Measurements from ENCODE around the gene LEMD1. TPM values are rescaled to one million over a fixed set of nuclear protein-coding genes. Genes with fewer than 3 reads are reported as not detected.
A peak's percentile ranks its signal among the peaks of the same experiment; 100 is the strongest.

The LEMD1 gene
- total RNA-seq, 2 experiments from 2014 or later, result 0.66 to 0.79 TPM

DNA sequence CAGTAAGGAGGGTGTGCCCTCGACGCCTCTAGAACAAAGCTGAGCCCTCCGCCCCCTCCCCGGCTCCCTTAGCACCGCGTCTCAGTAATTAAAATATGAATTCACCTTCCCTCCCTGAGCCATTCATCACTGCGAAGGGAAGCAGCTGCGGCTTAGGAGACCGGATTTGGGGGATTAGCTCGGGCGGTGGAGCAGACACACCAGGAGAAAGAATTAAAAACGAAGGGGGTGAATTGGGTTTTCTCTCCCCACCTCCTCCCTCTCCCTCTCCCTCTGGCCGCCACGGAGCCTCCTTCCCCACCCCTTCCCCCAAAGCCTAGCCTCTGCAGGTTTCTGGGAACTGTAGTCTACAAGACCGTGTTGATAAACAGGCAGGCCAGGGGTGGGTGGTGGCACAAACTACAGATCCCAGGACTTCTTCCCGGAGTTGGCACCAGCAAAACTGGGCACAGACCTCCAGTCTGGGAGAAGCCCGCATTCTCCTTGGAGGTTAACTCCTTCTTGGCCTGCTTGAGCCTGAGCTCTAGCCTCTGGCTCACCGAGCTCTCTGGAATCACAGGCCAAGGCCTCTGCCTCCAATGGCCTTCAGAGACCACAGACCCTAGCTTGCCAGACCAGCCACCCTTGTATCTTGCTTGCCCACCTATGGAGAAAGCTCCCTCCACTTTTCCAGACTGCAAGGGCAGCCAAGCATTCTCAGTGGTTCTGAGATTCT, 23.2 kb upstream of the LEMD1 start:
- Mint-ChIP-seq H3K27me3 (peaks cover 4% of the 10 kb centered on the region), H3K36me3 (ENCODE audit: low read depth) (no peaks in the 10 kb centered on the region), H3K9me3 (ENCODE audit: low read depth) (no peaks in the 10 kb centered on the region), H3K4me1 (peaks cover 22% of the 10 kb centered on the region), H3K27ac (no peak overlapping the region), H3K4me3 (no peak overlapping the region)
- POLR2A ChIA-PET, result no interaction called here
- CTCF ChIA-PET, result interaction anchor here (1.2 kb wide), 1 partner anchor 80 kb away, joined by 3 read pairs; no protein-coding TSS in a partner anchor
- intact Hi-C loops (cut with DNase I, micrococcal nuclease), result loop anchor here in 1 of 2 experiments (5.0 kb wide), 1 partner anchor 37 kb away; no protein-coding TSS in a partner anchor
- no peak for ATAC-seq
- no peak for DNase-seq

DNA sequence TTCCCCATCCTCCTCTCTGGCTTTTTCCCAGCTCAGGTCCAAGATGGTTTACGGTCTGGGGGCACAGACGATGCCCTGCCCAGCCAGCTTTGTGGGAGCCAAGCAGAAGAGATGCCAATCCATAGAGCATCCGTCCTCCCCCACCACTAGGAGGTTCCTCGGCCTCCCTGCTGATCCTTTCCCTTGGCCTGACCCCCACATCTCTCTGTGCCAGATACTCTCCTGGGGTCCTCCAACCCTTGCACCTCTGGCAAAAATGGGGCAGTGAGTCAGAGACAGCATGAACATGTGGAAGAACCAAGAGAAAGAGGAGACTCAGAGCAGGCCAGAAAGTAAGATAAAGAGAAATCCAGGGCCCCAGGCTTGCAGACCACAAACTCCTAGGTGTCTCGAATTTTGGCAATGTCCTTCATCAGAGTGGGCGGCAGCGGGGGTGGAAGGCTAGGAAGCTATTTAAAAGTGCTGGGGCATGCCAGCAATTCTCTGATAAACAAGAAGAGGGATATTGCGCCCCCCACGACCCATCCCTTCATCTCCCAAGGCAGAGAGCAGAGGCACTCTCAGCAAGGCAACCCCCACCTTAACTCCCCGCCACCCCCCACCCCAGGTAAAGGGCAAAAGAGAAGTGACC, 22.6 kb upstream of the LEMD1 start:
- DNase-seq (no peak), ATAC-seq (no peak)
- ChIA-PET POLR2A (no interaction called here), CTCF (interaction anchor here (0.5 to 1.2 kb wide), 5 partner anchors 17 to 118 kb away, joined by 3 to 5 read pairs (median 3); no protein-coding TSS in a partner anchor)
- Mint-ChIP-seq H3K4me3 (no peak overlapping the region), H3K27me3 (peaks cover 2% of the 10 kb centered on the region), H3K27ac (no peak overlapping the region), H3K9me3 (ENCODE audit: low read depth) (no peaks in the 10 kb centered on the region), H3K4me1 (peaks cover 19% of the 10 kb centered on the region), H3K36me3 (ENCODE audit: low read depth) (no peaks in the 10 kb centered on the region)
- intact Hi-C loops (cut with DNase I, micrococcal nuclease), result loop anchor here in 1 of 2 experiments (5.0 kb wide), 1 partner anchor 38 kb away; no protein-coding TSS in a partner anchor

DNA sequence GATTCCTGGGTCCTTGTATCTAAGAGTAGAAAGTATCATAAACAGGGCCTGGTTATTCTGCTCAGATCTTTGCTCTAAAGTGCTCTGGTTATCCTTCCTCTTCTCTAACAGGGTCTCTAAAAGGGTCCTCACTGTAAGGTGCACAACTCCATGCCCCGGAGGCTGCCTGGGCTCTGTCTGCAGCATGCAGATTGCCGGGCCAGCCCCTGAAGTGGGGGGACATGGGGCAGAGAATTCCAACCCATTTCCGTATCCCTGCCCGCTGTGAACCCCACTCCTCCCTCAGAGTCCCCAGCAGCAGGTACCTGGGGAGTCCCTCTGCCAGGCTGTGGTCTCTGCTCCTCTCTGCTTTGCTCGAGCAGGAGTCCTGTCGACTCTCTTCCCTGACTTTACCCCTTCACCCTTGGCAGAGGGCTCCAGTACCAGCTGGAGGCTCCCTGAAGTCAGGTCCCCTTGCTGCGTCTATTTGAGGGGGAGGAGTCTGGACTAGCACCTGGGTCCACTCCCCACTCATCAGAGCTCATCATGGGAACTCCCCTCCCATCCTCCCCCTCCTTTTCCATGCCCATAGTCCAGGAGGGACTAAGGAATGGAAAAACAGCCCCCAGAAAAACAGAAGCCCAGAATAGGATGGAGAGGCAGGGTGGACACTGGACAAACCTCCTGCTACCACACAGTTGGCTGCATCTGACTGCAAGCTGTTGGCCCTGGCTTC, 21.9 kb upstream of the LEMD1 start:
- Mint-ChIP-seq H3K4me3 (no peak overlapping the region), H3K27me3 (no peaks in the 10 kb centered on the region), H3K4me1 (peaks cover 17% of the 10 kb centered on the region), H3K9me3 (ENCODE audit: low read depth) (no peaks in the 10 kb centered on the region), H3K27ac (no peak overlapping the region), H3K36me3 (ENCODE audit: low read depth) (no peaks in the 10 kb centered on the region)
- ChIA-PET CTCF (interaction anchor here (0.5 to 1.0 kb wide), 6 partner anchors 17 to 118 kb away, joined by 3 to 5 read pairs (median 3); no protein-coding TSS in a partner anchor), POLR2A (no interaction called here)
- intact Hi-C loops (cut with DNase I, micrococcal nuclease), result loop anchor here in 1 of 2 experiments (5.0 kb wide), 1 partner anchor 39 kb away; no protein-coding TSS in a partner anchor
- ATAC-seq, result no peak
- DNase-seq, result no peak

DNA sequence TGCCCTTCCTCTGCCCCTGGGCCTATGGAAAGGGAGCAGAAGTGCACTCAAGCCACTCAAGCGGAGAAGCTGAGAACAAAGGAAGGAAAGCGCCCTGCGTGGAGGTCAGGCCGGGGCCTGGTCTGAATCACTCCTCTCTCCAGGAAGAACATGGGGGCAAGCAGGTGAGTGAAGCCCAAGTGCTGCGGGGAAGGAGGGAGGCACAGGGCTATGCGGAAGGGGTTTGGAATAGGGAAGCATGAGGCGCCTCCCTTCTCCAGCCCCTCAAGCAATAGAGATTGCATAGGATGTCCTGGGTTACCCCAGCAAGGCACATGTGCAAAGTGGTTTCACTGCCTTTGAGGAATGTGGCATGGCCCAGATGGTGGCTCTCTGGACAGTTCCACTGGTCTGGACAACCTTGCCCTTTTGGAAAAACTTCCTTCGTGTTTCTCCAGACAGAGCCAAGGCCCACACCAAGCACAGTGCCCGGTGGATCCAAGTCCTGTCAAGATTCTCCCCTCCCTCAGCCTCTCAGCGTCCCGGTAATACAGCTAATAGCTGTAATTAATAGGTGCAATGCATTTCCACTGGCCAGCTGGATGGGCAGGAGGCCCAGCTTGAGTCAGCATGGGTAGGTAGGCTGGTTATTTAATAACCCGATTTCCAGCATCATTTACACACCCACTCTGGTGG, 20.3 kb upstream of the LEMD1 start:
- ATAC-seq, result no peak
- Mint-ChIP-seq H3K36me3 (ENCODE audit: low read depth) (no peaks in the 10 kb centered on the region), H3K9me3 (ENCODE audit: low read depth) (no peaks in the 10 kb centered on the region), H3K4me3 (no peak overlapping the region), H3K27ac (no peak overlapping the region), H3K4me1 (peaks cover 17% of the 10 kb centered on the region), H3K27me3 (no peaks in the 10 kb centered on the region)
- ChIA-PET POLR2A (no interaction called here), CTCF (interaction anchor here (0.5 to 3.8 kb wide), 3 partner anchors 10 to 44 kb away, joined by 3 to 23 read pairs (median 23); no protein-coding TSS in a partner anchor)
- DNase-seq, result no peak
- intact Hi-C loops (cut with DNase I, micrococcal nuclease), result loop anchor here in 1 of 2 experiments (5.0 kb wide), 1 partner anchor 40 kb away; no protein-coding TSS in a partner anchor

DNA sequence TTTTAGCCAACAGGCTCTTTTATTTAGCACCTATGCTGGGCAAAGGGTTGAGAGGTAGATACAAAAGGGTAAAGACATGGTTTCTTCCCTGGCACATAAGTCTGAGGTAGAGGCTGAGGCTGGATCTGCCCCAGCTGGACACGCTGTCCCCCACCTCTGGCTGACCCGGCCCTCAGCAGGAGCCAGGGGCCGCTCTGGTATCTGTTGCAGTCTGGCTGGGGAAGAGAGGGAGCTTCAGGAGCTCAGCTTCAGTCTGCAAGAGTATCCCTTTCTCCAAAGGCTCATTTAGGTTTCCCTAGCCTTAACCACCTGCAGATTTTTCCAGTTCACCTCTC, 19.8 kb upstream of the LEMD1 start:
- DNase-seq, result no peak
- POLR2A ChIA-PET, result interaction anchor here (0.8 kb wide), 1 partner anchor 119 kb away, joined by 3 read pairs; no protein-coding TSS in a partner anchor
- Mint-ChIP-seq H3K4me1 (peaks cover 17% of the 10 kb centered on the region), H3K4me3 (peak overlapping the region; percentile 70), H3K27ac (peak overlapping the region; percentile 87), H3K9me3 (ENCODE audit: low read depth) (no peaks in the 10 kb centered on the region), H3K27me3 (no peaks in the 10 kb centered on the region), H3K36me3 (ENCODE audit: low read depth) (no peaks in the 10 kb centered on the region)
- CTCF ChIA-PET, result interaction anchor here (0.6 to 3.8 kb wide), 9 partner anchors 11 to 191 kb away, joined by 3 to 23 read pairs (median 4); partner anchors contain the start of genes BLACAT1 and ELK4
- intact Hi-C loops (cut with DNase I, micrococcal nuclease), result loop anchor here in 1 of 2 experiments (5.0 kb wide), 1 partner anchor 41 kb away; no protein-coding TSS in a partner anchor
- no peak for ATAC-seq

DNA sequence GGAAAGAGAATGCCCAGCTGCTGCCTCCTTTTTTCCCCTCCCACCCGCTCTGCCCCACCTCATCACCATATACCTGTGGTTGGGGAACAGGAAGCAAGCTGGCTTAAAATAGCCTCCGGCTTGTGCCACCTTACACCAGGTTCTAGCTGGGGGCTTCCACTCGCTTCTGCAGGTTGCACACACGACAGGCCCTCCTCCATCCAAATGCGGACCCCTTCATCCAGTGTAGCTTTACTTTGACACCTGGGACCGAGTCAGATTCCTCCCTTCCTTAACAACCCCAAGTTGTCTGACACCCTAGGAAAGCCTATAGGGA, 19.4 kb upstream of the LEMD1 start:
- no peaks in the 10 kb centered on the region for H3K36me3 Mint-ChIP-seq (ENCODE audit: low read depth)
- DNase-seq (no peak), ATAC-seq (no peak)
- no peaks in the 10 kb centered on the region for H3K9me3 Mint-ChIP-seq (ENCODE audit: low read depth)
- ChIA-PET CTCF (interaction anchor here (0.6 to 3.8 kb wide), 13 partner anchors 11 to 191 kb away, joined by 3 to 23 read pairs (median 4); partner anchors contain the start of genes BLACAT1 and ELK4), POLR2A (interaction anchor here (0.7 to 0.8 kb wide), 2 partner anchors 119 to 228 kb away, joined by 3 read pairs; no protein-coding TSS in a partner anchor)
- H3K27me3 Mint-ChIP-seq, result no peaks in the 10 kb centered on the region
- intact Hi-C loops (cut with DNase I, micrococcal nuclease), result loop anchor here in 1 of 2 experiments (5.0 kb wide), 1 partner anchor 41 kb away; no protein-coding TSS in a partner anchor
- peak overlapping the region; percentile 70 for H3K4me3 Mint-ChIP-seq
- peak overlapping the region; percentile 87 for H3K27ac Mint-ChIP-seq
- H3K4me1 Mint-ChIP-seq, result peaks cover 17% of the 10 kb centered on the region

DNA sequence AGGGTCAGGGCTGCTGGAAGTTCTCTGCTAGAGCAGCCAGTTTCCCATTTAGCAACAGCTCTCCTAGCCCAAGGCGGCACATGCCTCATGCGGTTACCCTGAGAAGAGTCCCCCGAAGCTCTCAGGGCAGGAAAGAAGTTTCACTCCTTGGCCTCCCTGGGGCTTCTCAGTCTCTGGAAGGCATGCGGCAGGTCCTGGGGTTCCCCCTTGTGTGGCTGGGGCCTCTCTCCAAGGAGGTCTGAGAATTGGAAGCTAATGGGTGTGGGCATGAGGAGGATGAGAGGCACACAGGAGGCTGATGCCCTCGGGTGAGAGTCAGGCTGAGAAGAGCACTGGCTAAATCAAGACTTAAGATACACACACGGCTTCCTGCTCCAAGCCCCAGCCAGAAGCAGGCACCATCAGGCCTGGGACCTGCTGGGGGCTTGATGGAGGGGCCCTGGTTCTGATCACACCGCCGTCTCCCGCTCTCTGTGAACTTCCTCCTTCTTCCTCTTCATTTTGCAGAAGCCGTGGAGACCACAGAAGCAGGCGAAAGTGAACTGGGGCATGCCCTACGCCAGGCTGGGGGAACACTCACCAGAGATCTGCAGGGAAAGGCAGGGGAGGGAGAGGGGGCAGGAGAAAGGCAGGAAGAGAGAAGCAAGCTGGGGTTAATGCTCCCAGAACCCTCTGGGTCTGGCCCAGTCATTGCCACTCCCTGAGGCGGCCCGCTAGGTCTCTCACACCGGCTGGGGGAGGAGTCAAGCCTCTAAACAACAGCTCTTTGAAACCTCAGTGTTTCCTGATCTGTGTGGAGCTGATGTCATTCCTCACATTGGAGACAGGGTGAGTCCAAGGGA, 18.8 kb upstream of the LEMD1 start:
- Mint-ChIP-seq H3K27ac (peak overlapping the region; percentile 87), H3K27me3 (no peaks in the 10 kb centered on the region), H3K36me3 (ENCODE audit: low read depth) (no peaks in the 10 kb centered on the region), H3K4me1 (peaks cover 17% of the 10 kb centered on the region), H3K4me3 (peak overlapping the region; percentile 70), H3K9me3 (ENCODE audit: low read depth) (no peaks in the 10 kb centered on the region)
- peak; percentile 99 for ATAC-seq
- POLR2A ChIA-PET, result interaction anchor here (0.7 to 0.8 kb wide), 2 partner anchors 118 to 228 kb away, joined by 3 read pairs; no protein-coding TSS in a partner anchor
- intact Hi-C loops (cut with DNase I, micrococcal nuclease), result loop anchor here in 1 of 2 experiments (5.0 kb wide), 1 partner anchor 42 kb away; no protein-coding TSS in a partner anchor
- CTCF ChIA-PET, result interaction anchor here (0.6 to 3.8 kb wide), 14 partner anchors 10 to 192 kb away, joined by 3 to 23 read pairs (median 4); partner anchors contain the start of genes BLACAT1 and ELK4
- DNase-seq, result peak; percentile 87

DNA sequence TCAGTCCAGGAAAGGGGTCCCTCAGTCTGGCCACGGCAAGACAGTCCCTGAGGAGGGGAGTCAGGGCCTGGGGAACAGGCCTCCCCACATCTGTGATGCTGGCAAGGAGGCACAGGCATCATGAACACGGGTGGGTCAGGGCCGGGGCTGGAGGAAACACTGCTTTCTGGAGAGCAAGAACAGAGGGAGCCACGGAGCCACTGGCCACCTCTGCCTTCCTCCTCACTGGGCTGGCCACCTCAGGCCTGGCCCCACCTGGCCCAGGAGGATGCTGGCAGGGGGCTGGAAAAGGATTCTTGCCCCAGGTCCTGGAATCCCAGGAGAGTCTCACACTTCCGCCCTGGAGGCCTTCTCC, 18.2 kb upstream of the LEMD1 start:
- H3K4me3 Mint-ChIP-seq, result peak overlapping the region; percentile 70
- ChIA-PET CTCF (interaction anchor here (0.9 to 3.8 kb wide), 8 partner anchors 9 to 184 kb away, joined by 3 to 23 read pairs (median 4); no protein-coding TSS in a partner anchor), POLR2A (no interaction called here)
- intact Hi-C loops (cut with DNase I, micrococcal nuclease), result loop anchor here in 1 of 2 experiments (5.0 kb wide), 1 partner anchor 42 kb away; no protein-coding TSS in a partner anchor
- DNase-seq (no peak), ATAC-seq (no peak)
- H3K4me1 Mint-ChIP-seq, result peaks cover 17% of the 10 kb centered on the region
- H3K9me3 Mint-ChIP-seq (ENCODE audit: low read depth), result no peaks in the 10 kb centered on the region
- H3K36me3 Mint-ChIP-seq (ENCODE audit: low read depth), result no peaks in the 10 kb centered on the region
- H3K27me3 Mint-ChIP-seq, result peaks cover 2% of the 10 kb centered on the region
- no peak overlapping the region for H3K27ac Mint-ChIP-seq

DNA sequence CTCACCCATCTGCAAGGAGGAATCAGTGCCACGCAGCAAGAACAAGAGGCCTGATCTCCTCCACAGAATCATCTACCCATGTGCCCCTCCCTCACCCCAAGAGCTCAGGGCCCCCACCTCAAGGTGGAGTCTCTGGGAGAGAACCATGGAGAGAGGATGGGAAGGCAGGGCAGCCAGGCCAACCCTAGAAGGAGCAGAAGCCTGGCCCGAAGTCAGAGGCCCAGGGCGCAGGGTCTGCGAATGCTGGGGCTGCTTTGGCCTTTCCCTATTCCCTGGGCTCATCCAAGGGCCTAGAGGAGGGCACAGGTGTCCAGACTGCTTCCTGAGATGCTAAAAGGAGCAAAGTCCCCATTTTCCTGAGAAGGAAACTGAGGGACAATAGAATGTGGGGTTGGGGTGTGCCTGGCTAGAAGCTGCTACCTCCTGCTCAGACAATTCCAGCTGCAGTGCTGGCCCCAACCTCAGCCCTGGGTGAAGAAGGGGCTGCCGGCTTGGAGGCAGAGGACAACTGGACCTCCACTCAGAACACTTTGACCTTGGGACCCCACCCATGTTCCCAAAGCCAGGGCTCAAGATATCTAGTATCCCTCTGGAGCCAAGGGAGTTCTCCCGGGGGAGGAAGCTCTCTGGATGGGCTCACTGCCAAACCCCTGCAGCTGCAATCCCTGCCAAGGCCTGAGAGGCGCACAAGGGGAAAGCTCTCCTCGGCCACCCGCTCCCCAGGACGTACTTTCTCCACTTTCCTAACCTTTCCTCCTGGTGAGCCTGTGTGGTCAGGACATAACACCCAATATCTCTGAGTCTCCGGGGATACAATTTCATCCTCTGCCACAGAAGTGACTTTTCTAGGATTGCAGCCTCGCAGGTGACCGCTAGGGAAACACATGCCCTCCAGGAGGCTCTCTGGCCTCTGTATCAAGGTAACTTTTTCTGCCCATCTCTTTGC, 16.6 kb upstream of the LEMD1 start:
- Mint-ChIP-seq H3K4me3 (no peak overlapping the region), H3K27ac (no peak overlapping the region), H3K9me3 (ENCODE audit: low read depth) (no peaks in the 10 kb centered on the region), H3K4me1 (peaks cover 17% of the 10 kb centered on the region), H3K27me3 (peaks cover 7% of the 10 kb centered on the region), H3K36me3 (ENCODE audit: low read depth) (no peaks in the 10 kb centered on the region)
- ATAC-seq (no peak), DNase-seq (no peak)
- POLR2A ChIA-PET, result no interaction called here
- CTCF ChIA-PET, result interaction anchor here (0.8 to 1.3 kb wide), 2 partner anchors 47 to 144 kb away, joined by 3 to 7 read pairs; no protein-coding TSS in a partner anchor
- intact Hi-C loops (cut with DNase I, micrococcal nuclease), result no loop called here

Data from activated CD4-positive, alpha-beta T cell treated with anti-CD3 and anti-CD28 coated beads for 36 hours (primary cell).